ENCODE data around the gene TMEM19. TPM values are rescaled to one million over a fixed set of nuclear protein-coding genes. Genes with fewer than 3 reads are reported as not detected.

TMEM19 gene
- total RNA-seq, 1 donor from 2014 or later: 27.8 TPM

GRCh38 chr12:71742998-71743397 is 57.1 kb downstream of the TMEM19 start:
- DNase-seq (ENCODE audit: low read depth): no peak
- TF ChIP-seq CTCF (conservative IDR thresholded peaks at IDR 0.05; ENCODE audit: low read depth, low read length): no peak
- no peak overlapping the region for H3K4me3 ChIP-seq (ENCODE audit: low read depth, low read length)

GRCh38 chr12:71744522-71745300 is 58.8 kb downstream of the TMEM19 start:
- no peak overlapping the region for H3K4me3 ChIP-seq (ENCODE audit: low read depth, low read length)
- DNase-seq (ENCODE audit: low read depth): no peak
- no peak for TF ChIP-seq CTCF (conservative IDR thresholded peaks at IDR 0.05; ENCODE audit: low read depth, low read length)

- H3K4me3 ChIP-seq (ENCODE audit: low read depth, low read length): no peak overlapping the region
- no peak for DNase-seq (ENCODE audit: low read depth)
- TF ChIP-seq CTCF (conservative IDR thresholded peaks at IDR 0.05; ENCODE audit: low read depth, low read length): peak; percentile 79
Observed at GRCh38 chr12:71746974-71747611, 61.2 kb downstream of the TMEM19 start.

GRCh38 chr12:71748081-71748850 is 62.4 kb downstream of the TMEM19 start:
- no peak overlapping the region for H3K4me3 ChIP-seq (ENCODE audit: low read depth, low read length)
- TF ChIP-seq CTCF (conservative IDR thresholded peaks at IDR 0.05; ENCODE audit: low read depth, low read length): no peak
- no peak for DNase-seq (ENCODE audit: low read depth)

GRCh38 chr12:71749666-71750065 is 63.8 kb downstream of the TMEM19 start:
- H3K4me3 ChIP-seq (ENCODE audit: low read depth, low read length): no peak overlapping the region
- no peak for TF ChIP-seq CTCF (conservative IDR thresholded peaks at IDR 0.05; ENCODE audit: low read depth, low read length)
- no peak for DNase-seq (ENCODE audit: low read depth)

- TF ChIP-seq CTCF (conservative IDR thresholded peaks at IDR 0.05; ENCODE audit: low read depth, low read length): no peak
- DNase-seq (ENCODE audit: low read depth): no peak
- no peak overlapping the region for H3K4me3 ChIP-seq (ENCODE audit: low read depth, low read length)
Observed at GRCh38 chr12:71752891-71753290, 67.0 kb downstream of the TMEM19 start.

Other genes with a start within 250 kb of the TMEM19 start
- gene LGR5, start 246.3 kb upstream of the TMEM19 start, total RNA-seq: not detected in 2 replicates
- 11.1 and 42.0 TPM in 2 replicates for gene ZFC3H1, start 22.2 kb upstream of the TMEM19 start, total RNA-seq
- gene THAP2, start 21.8 kb upstream of the TMEM19 start, total RNA-seq: 1.4 and 3.9 TPM in 2 replicates
- gene RAB21, start 68.8 kb downstream of the TMEM19 start, total RNA-seq: 14.6 and 33.2 TPM in 2 replicates
- 12.9 and 13.9 TPM in 2 replicates for gene TBC1D15, start 153.7 kb downstream of the TMEM19 start, total RNA-seq